ENCODE measurements around the gene SH3GLB1.

Gene SH3GLB1

DNA sequence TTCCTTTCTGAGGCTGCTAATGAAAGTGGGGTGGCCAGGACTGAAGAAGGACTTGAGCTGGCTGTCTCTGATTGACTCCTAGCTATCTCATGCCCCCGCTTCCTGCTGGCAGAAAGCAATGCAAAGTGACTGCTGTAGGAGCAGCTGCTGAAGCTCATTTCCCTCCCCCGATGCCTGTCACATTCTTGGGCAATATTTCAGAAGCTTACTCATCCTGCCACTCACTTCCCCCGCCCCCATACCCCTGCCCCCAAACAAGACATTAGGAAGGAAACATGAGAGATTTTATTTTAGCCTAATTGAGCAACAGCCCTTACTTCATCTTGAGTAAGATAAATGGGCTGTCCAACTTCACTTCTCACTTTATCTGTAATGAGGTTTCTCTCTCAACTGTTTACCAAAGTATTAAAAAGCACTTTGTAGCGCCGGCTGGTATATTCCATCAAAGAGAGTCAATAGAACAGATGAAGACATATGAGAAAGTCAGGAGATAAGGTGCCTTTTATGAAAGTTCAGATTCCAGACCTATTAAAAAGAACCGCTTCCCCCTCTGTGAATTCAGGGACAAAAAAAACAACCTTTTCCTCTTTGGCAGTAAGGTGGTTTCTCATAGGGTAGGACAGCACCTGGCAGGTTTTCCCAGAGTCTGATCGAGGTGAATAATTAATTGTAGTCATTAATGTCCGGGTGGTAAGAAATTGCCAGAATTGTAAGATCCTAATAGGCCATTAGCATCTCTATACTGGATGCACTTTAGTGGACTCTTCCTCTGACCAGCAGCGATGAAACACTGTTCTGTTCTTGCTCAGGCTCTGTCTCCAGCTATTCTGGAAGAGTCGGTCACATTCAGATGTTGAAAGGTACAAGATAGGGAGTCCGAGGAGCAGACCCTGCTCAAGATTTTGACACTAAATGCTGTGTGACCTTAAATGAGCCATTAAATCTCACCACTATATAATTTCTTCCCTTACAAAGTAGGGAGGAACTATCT, 70.2 kb downstream of the SH3GLB1 start:
- DNase-seq, result no peak

DNA sequence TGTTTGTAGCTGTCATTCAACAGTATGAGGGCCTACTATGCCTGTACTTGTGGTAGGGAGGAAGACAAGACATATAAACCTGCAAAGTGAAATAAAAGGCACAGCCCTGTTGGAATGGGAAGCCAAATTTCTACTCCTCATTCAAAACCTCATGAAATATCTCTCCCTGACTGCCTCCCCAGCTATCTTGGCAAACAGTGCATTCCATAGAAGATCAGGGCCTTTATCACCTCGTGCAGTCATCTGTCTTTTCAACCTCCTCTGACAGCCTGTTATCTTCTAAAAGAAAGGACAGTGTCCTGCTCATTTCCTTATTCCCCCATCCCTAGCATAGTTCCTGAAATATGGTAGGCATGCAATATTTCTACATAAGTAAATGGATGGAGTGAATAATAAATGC, 71.0 kb downstream of the SH3GLB1 start:
- no peak for DNase-seq

DNA sequence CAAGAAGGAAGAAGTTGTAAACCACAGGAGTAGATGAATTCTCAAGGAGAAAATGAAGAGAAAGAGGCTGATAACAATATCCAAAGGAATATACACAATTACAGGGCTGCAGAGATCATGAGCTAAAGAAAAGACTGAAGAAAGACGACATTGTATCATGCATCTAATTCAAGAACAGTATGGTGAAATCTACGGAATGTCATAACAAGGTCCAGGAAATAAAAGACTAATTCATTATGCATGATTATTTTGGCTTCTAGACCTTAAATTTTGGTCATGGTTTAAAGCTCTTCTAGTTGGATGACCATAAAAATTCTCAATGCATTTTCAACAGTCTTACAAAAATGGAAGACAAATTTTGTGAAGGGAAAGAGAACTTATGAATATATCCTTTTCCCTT, 71.7 kb downstream of the SH3GLB1 start:
- no peak for DNase-seq

DNA sequence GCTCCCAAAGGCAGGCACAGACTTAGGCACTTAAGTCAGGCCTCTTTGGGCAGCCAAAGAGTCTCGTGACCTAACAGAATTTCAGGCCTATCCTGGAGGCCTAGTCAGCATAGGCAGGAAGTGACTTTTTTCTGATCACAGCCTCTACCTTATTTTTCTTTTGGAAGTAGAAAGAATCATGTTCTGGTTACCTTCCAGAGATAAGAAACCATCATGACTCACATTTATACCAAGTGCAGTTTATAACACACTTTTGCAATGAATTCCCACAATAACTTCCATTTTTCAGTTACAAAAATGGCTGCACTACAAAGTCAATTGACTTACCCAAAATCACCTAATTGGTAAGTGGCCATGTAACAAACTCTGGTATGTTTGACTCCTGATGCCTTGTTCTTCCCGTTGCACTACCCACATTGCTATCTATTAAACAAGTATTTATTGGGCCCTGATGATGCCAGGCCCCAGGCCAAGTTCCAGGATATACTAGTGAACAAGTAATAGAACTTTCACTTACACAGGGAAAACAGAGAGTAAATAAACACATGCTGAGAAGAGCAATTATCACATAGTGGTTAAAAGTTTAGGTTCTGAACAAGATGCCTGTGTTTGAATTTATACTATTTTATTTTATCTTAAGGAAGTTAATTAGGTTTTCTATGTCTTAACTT, 74.3 kb downstream of the SH3GLB1 start:
- no peak for DNase-seq

DNA sequence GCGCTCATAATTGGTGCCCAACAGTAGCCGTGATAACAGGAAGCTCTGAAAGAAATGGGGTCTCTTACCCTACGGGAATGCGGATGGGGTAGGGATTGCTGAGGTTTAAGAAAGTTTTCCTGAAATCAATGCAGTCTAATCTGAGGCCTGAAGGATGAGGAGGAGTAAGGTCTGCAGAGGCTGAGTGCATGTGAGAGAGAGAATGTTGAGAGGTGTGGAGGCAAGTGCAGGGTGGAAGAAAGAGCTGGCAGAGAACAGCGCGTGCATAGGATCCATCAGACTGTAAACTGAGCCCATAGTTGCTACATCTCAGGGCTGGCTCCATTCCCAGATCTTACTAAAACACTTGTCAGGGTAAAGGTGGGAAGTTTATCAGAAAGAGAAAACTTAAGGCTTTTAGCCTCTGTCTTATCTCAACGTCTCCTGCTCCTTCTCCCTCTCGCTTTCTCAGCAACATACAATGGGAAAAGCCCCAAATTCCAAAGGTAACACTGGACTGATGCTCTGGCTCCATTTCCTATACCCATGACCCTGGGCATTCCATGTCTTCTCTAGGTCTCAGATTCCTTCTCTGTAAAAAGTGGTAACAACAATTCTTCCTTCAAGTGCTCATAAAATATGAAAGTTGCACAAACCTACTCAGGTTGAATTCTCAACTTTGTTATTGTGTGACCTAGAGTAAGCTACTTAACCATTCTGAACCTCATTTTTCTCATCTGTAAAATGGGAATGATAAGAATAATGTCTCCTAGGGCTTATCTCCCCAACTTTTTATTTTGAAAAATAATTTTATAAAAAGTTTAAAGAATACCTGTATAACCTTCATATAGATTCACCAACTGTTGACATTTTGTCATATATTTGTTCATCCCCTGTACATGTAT, 75.2 kb downstream of the SH3GLB1 start:
- DNase-seq, result no peak

DNA sequence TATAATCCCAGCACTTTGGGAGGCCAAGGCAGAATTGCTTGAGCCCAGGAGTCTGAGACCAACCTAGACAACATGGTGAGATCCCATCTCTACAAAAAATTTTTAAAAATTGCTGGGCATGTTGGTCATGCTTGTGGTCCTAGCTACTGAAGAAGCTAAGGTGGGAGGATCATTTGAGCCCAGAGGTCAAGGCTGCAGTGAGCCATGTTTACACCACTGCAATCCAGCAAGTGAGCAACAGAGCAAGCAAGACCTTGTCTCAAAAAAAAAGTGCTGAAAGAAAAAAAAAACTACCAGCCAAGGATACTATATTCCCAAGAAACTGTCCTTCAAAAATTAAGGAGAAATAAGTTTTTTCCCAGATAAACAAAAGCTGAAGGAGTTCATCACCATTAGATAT, 78.1 kb downstream of the SH3GLB1 start:
- DNase-seq, result no peak

DNA sequence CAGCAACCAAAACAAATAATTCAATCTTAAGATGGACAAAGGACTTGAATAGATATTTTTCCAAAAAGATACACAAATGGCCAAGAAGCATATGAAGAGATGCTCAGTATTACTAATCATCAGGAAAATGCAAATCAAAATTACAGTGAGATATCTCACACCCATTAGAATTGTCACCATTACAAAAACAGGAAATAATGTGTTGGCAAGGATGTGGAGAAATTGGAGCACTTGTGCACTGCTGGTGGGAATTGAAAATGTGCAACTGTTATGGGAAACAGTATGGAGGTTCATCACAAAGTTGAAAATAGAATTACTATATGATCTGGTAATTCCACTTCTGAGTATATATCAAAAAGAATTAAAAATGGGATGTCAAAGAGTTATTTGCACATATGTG, 83.2 kb downstream of the SH3GLB1 start:
- no peak for DNase-seq

DNA sequence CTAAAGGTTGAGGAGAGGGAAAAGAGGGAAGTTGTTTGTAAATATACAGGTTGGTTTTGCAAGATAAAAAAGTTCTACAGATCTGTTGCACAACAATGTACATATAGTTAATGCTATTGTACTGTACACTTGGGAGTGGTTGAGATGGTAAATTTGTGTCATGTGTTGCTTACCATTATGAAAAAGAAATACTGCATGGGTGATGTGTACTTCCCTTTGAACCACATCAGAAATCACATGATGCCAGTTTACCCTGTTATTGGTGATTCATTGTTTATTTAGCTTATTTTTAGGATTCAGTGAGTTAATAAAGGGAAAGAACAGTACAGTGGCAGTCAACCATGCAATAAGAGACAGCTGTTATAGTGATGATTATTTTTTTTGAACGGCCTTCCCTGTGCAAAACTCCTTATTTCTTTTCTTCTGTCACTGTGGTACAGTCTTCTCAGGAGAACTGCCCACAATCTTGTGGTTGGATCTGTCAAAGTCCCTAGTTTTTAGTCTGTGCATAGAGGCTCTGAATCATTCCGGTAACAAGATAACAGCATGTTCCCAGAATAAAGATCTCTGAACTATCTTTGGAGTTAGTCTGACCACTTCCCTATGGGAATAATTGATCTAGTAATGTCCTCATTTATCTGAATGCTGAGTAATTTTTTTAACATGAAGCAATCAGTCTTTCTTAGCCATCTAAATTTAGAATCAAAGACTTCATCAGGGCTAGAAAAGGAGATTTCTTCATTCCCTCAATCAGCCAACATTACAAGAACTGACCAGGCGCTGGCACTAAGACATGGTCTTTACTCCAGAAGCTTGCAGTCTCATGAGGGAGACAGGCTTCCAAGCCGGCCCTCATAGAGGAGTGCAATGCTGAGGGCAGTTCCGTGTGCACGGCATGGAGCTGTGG, 84.2 kb downstream of the SH3GLB1 start:
- no peak for DNase-seq

DNA sequence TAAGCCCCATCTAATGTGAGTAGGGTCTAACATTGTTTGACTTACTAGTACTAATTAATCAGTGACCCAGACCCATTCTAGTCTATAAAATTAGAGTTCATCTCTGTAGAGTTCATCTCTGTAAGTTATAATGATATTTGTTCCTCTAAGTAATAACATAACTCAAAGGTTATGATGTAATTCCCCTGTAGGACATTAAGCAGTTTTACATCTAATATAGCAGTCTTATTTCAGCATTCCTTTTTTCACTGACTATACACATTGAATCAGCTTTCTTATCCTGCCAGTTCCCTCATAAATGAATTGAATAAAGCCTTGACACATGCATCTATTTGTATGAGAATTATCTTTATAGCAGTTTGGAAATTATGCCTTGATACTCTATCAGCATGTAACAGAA, 90.9 kb downstream of the SH3GLB1 start:
- no peak for DNase-seq

Measured in cerebellar nuclear complex (tissue), 1 donor.